HG03571 (cell line): ENCODE measurements around the gene ZNF18.
"Not testable (repeated sequence)": the region's sequence is repeated elsewhere in the genome, so short reads cannot be mapped to it uniquely, and the experiment has no call there.

Experiments used
- ATAC-seq: cut with Tn5 transposase; IDR thresholded peaks from one replicate; pipeline ENCODE4 v1.9.1; 2021; ENCODE audit not compliant: unreplicated experiment

Gene ZNF18

GRCh38 chr17:11986179-11986941 is 10.9 kb downstream of the ZNF18 start:
- ATAC-seq: no peak

GRCh38 chr17:11981862-11982261 is 15.4 kb downstream of the ZNF18 start:
- ATAC-seq: no peak

- no peak for ATAC-seq
Observed at GRCh38 chr17:11980813-11981212, 16.5 kb downstream of the ZNF18 start.

GRCh38 chr17:11979795-11980194 is 17.5 kb downstream of the ZNF18 start:
- no peak for ATAC-seq

- ATAC-seq: not testable (repeated sequence)
Observed at GRCh38 chr17:11972741-11973140, 24.5 kb downstream of the ZNF18 start.

GRCh38 chr17:11969565-11969964 is 27.7 kb downstream of the ZNF18 start:
- no peak for ATAC-seq

- no peak for ATAC-seq
Observed at GRCh38 chr17:11954936-11955335, 42.3 kb downstream of the ZNF18 start.

- no peak for ATAC-seq
Observed at GRCh38 chr17:11953924-11954323, 43.4 kb downstream of the ZNF18 start.

- no peak for ATAC-seq
Observed at GRCh38 chr17:11952610-11953009, 44.7 kb downstream of the ZNF18 start.

- no peak for ATAC-seq
Observed at GRCh38 chr17:11950771-11951519, 46.3 kb downstream of the ZNF18 start.

- not testable (repeated sequence) for ATAC-seq
Observed at GRCh38 chr17:11949571-11949970, 47.7 kb downstream of the ZNF18 start.

GRCh38 chr17:11948789-11949188 is 48.5 kb downstream of the ZNF18 start:
- no peak for ATAC-seq

GRCh38 chr17:11944587-11944986 is 52.7 kb downstream of the ZNF18 start:
- no peak for ATAC-seq

GRCh38 chr17:11943759-11944347 is 53.4 kb downstream of the ZNF18 start:
- ATAC-seq: no peak

- ATAC-seq: not testable (repeated sequence)
Observed at GRCh38 chr17:11943086-11943485, 54.2 kb downstream of the ZNF18 start.

GRCh38 chr17:11940904-11941303 is 56.4 kb downstream of the ZNF18 start:
- no peak for ATAC-seq

GRCh38 chr17:11935734-11936406 is 61.4 kb downstream of the ZNF18 start:
- no peak for ATAC-seq

- no peak for ATAC-seq
Observed at GRCh38 chr17:11932337-11932898, 64.9 kb downstream of the ZNF18 start.

- no peak for ATAC-seq
Observed at GRCh38 chr17:11928436-11928835, 68.8 kb downstream of the ZNF18 start.
